NCI-H510A treated with DMSO at 0.1 percent for 48 hours (cell line): Measurements from ENCODE around the gene KCNQ1OT1.

ENCODE experiments used
- DNase-seq: peaks from one replicate; lab custom pipeline; 2025; lab: John Stamatoyannopoulos, UW

KCNQ1OT1 gene

DNA sequence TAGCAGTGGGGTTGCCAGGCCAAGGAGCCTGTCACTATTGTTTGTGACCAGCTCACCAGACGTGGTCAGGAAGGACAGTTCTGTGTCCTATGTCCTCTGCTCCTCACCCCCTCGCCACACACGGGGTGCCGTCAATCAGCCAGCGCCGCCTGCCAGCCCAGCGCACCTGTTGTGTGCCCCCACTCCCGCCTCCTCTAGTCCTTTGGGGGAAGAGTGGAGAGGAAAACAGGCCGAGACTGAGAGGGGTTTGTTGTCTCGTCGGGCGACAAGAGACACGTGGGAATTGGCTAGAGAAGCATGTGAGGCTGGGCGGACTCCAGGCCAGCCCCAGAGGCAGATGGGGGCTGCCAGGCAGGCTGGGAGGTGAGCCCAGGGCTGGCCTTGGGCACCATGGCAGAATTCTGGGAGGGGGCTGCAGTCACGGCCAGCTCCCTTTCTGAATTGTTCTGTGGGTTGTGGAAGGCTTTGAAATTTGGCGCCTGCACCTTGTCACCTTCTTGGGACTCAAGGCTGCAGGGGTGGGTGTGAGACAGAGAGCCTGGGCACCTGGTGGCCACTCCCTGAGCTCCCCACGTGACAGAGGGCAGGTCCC lies 3.1 kb upstream of the KCNQ1OT1 start:
- DNase-seq, result no peak

DNA sequence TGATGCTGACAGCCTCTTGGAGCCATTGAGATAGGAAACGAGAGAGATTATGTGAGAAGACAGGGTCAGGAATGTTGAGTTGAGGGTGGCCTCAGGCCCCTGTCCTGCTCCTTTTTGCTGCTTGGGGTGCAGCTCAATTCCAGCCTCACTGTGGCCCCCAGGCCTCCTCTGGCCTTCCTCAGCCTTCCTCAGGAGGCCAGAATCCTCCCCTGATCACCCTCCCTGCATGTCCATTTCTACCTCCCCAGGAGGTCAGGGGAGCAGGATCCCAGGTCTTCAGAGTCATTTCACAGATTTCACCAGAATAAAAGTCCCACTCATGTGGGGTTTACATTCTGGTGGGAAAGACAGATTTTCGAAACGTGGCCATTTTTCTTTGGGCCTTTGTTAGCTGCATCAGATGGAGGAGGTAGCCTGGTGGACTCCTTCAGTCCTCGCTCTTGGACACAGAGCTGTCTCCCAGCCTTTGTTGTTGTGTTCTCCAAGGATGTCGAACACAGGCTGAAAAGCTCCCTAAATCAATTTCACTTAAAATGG lies 2.2 kb upstream of the KCNQ1OT1 start:
- no peak for DNase-seq

DNA sequence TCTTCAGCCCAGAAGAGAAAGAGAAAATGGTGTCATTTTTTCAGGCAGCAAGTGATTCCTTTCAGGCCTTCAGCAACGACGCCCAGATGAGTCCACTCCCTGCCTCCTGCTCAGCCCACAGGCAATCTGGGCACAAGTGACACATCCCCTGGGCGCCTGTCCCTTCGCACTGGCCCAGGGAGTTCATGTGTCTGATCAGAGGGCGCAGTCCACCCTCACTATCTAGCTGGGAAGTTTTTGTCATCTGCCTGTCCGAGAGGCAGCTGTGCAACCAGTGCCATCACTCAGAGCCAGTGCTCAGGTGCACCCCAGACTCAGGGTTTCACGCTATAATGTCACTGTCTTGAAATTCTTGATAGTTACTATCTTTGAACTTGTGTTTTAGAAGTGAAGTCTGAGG lies 1.4 kb upstream of the KCNQ1OT1 start:
- no peak for DNase-seq

DNA sequence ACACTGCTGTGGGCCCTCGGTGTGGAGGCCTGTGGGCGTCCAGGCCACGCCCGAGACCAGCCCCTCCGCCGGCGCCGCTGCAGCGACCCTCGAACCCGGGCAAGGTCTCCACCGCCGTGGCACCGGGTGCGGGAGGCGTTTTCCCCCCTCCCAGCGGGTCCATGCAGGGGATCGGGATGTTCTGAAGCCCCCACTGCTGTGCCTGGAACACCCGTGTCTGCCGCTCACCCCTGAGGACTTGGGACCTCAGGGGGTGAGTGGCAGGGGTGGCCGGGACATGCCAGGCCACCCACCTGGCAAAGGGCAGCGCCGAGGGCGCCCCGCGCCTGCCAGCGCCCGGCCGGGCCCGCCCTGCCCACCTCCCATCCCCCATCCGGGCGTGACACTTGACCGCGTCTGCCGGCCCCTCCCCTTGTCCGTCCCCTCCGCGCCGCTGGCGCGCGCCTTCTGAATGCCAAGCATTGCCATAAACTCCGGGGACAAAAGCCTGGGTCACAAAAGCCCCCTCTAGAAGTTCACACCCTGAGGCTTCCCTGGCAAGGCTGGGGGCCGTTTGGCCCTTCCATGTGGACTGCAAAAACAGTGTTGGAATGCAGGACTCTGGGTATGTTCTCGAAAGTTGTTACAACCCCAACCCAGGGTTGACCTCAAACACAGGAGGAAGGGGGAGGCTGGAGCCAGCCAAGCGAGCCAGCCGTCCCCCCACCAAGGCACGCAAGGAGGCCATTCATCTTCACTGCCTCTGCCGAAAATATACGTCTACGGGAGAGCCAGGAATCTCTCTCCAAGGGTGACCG lies 819 bp upstream of the KCNQ1OT1 start:
- no peak for DNase-seq

DNA sequence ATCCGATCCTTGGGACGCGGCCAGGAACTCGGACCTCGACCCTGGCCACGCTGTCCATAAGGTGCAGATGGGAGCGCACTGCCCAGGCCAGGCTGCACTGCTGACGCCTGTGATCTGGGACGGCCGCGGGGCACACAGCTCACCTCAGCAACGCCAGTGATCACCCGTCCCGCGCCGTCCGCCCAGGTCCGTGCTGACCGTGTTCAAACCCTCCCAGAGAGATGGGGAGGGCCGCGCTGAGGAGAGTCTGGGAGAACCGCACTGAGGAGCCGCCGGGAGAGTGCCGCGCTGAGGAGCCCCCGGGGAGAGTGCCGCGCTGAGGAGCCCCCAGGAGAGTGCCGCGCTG lies 636 bp downstream of the KCNQ1OT1 start:
- no peak for DNase-seq

DNA sequence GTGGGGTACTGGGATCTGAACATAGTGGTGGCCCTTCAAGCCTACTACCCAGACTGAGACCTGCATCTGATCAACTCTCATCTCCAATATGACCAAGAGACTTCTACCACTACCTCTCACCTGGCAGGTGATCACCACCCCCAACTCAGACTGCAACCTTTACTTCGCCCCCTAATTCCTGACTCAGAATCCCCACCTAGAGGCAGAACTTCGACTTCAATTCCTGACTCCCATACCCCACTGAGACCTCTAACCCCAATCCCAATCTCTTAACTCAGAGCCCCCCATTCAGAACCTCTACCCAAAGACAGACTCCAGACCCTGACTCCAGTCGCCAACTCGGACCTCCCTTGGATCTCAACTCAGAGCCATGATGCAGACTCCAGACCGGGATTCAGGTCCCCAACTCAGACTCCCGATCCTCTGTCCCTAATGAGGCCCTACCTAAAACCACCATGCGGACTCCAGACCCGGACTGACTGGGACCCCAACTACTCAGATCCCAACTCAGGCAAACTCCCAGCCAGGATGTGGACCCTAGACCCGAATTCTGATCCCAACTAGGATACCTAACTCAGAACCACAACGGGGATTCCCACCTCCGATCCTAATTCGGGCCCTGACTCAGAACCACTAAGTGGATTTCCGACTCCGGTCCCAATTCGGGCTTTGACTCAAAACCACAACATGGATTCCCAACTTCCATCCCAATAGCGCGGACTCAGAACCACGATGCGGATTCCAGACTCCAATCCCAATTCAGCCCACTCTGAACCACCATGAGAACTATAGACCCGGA lies 1.2 kb downstream of the KCNQ1OT1 start:
- no peak for DNase-seq

DNA sequence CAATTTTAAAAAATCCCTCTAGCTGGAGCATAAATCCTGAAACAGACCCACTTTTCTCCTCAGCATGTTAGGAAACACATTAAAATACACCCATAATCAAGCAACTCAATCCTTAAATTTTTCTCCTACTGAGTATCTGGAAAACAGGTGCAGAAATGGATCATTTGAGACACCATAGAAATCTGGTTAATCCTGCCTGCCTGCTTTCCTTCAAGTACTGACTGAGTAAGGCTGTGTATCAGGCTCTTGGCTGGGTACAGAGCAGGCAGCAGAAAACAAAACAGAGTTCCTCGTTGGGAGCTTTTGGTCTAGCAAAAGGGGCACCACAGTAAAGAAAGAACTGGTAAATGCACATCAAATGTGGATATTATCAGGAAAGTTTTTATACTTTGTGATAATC lies 1.9 kb downstream of the KCNQ1OT1 start:
- no peak for DNase-seq

DNA sequence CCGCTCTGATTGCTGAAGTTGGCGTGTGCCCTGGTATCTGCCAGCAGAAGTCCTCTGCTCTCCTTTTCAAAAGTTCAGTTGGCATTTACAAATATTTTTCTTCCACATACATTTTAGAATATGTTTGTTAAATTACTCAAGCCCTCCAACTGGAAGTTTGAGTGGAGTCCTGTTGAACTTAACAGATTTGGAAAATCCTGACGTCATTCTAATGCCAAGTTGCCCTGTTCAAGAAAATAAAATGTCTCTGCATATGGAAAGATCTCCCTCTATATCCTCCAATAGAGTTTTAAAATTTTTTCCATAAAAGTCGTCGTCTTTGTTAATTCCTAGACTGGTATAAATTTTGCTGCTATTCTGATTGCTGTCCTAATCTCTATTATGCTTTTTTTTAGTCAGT lies 3.3 kb downstream of the KCNQ1OT1 start:
- DNase-seq, result no peak

DNA sequence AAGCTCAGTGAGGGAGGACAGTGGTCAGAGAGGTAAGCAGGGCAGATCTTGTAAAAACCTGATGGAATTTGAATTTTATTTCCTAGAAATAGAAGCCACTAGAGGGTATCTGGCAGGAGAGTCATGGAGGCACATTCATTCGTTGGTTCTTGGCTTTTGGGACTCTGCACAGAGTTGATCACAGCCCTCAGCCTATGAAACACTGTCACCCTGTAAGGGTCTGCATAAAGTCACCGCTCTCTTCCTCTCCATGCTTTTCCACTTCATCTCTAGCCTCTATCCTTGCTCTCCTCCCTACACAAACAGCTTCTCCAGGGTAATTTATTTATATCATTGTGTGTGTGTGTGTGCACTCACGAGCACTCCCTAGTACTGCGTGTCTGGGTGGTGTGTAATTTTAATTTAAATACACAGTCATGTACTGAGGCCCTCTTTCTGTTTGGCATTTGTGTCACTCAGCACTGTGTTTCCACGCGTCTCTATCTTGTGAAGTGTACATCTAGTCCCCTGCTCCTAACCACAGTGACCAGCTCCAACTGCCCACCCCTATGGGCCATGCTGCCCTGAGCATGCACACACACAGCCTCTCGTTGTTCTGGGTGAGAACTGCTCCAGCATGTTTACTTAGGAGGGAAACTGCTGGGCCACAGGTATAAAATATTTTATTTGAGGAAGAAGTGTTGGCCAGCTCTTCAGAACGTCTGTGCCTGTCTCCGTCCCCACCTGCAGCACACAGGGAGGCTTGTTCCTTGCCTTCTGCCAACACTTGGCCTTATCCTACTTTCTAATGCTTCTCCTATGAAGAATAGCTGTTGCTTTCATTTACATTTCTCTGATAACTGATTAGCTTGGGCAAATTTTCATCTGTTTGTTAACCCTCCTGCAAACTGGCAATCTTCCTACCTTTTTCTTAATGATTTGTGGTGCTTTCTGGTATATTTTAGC lies 4.5 kb downstream of the KCNQ1OT1 start:
- DNase-seq, result no peak

DNA sequence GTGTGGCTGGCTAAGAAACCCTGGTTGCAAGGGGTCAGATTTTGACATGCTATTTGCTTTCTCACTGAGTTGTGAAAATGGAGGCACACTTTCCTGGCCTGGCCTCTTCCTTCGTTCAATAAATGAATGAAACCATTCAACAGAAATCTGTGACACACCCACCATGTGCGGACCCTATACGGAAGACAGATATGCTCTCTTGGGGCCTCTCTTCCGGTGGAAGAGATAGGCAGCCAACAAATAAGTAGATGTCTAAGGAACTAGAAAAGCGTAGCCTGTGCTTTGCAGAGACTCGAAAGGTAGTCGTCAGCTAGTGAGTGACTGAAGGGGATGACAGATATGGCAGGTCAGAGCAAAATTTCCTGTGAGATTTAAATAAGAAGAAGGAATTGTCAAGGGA lies 5.3 kb downstream of the KCNQ1OT1 start:
- no peak for DNase-seq

DNA sequence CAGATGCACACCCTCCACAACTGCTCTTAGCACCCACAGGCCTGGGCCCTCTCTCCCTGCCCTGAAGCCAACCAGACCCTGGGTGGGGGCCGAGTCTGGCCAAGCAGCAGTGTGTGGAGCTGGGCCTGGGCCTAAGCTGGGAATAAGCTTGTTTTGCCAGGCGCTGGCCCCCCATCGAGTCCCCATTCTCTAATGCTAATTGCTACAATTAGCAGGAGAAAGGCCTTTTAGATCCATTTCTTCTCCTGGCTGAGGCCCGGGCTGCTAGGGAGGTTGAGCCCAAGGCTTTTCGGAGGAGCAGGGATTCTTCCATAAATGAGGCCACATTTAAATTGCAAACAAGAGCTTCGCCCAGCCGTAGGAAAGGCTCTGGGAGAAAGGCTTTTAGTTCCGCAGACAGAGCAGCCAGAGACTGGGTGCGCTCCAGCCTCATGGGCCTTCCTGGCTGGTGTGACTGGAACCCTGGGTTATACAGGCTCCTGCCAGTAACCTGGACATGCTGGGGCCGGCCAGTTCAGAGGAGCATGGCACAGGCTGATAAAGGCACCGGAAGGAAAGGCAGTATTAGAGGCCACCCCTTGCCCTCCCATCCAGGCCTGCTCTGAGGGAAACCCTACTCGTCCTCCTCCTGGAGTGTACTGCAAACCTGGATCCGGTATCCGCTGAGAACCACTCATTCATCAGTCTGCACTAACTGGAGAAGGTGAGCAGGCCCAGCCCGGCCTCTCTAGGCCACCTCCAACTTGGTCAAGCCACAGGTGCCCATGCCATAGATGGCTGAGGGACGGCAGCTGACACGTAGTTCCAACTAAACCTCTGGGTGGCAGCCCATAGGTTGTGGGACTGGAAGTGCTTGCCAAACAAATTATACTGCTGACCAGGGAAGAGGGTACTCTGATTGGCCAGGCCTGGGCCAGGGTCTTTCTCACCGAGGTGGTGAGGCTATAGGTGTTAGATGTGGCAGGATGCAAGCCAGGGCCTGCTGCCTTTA lies 6.2 kb downstream of the KCNQ1OT1 start:
- no peak for DNase-seq

DNA sequence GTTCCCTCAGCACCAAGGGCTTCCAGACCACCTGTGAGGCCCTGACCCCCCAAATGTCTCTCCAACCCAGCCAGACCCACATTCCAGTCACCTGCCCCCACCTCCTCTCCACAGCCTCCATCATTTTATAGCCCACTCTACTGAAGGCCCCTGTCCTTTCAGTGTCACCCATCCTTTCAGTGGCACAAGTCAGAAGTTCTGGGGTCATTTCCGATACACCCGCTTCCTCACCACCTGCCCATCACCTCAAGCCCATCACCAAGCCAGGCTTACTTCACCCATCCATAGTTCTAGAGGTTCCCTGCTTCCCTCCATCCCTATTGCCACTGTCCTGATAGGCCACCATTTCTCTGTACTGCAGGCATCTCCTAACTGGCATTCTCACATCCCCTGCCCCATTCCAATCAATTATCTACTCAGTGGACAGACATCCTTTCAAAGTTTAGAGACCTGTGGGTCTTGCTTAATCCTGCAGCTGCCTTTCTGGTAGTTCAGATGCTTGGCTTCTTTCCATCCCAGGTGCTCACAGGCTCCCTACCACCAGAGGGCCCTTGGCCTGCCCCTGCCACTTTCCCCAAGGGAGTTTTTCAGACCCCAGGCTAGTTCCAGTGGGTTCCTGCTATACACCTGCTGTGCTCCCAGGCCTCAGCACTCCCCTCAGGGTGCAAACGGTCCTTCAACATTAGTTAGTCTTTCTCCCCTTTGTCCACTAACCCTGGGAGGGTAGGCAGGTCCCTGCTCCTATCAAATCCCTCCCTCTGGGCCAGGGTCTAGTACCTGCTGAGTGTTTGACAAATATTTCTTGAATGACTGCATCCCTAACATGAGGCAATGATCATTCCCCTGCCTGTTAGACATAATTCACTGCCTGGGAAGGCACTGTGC lies 7.6 kb downstream of the KCNQ1OT1 start:
- no peak for DNase-seq

DNA sequence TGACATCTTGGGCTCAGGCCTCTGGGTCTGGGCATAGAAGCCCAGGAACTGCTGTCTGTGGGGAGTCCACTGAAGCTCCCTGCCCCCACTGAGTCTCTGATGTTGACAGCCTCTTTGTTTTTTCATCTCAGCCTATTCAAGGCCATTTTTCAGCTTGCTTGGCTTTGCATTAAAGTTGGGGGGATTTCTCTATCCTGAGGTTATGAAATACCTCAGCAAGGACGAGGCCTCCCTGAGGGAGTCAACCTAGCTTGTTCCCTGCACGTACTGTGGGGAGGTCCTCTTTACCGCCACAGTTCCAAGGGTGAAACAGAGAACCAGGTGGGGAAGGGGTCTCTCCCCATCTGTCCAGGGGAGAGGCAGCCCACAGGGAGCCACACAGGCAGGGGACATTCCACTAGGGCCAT lies 8.4 kb downstream of the KCNQ1OT1 start:
- no peak for DNase-seq

DNA sequence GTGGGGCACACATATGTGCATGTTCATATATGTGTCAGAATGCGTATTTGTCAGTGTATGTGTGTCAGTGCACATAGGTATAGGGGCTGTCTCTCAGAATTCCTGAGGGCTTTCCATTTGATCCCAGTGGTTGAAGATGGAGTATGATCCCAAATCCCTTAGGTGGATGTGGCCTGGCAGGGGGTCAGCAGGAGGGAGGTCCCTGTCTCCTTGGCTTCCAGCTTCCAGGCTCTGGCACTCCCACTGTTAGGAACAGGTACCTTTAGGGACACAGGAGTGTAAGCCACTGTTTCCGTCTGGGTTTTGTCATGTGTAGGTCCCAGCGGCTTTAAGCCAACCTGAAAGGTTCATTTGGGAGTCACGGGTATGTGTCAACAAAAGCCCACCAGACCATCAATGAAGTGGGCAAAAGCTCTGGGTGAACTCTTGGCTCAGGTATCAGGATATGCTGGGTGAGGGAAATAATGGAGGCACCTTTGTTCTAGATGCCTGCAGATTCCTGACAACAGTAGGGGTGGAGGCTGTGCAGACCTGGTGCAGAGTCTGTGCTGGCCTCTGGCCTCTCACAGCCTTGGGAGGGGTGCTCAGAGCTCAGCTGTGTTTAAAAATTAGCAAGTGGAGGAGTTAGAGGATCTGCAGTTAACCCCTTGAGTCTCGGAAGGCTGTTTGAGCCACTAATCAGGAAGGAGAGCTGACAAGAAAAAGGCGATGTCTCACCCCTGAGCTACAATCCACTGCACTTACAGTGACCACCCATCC lies 9.0 kb downstream of the KCNQ1OT1 start:
- DNase-seq, result no peak

DNA sequence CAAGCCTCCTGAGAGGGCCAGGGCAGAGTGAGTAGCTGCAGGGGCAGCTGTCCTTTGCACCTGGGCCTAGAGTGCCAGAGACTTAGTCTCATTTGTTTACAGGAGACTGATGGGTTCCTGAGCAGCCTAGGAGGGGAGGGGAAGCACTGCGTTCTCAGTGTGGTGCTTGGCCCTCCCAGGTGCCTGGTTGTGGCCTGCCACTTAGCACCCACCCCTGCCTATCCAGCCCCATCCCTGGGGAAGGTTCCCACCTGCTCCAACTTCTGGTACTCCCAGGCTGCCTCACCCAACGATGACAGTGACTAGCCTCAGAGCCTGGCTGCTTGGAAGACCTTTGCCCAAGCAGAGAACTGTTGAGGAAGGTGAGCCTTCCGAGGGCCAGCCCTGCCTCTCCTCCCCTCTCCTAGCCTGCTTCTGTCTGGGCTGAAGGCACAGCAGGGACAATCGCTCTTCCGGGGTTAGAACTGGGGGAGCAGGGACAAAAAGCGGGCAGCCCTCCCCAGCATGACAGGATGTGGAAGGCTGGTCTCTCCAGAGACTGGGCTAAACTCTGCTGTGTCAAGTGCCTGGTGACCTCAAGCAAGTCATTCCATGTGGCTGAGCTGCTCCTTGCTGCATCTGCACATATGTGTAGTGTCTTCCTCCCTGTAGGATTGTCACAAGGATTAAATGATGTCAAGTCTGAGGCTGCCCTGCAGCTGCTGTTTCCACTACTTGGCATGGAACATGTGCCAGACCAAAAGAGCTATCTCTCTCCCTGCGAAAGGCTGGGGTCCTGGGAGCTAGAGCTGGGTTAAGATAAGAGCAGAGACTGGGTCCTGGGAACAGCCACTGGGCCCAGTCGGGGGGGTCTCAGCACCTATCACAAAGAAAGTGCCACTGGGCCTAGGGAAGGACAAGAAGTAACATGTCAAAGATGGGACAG lies 9.9 kb downstream of the KCNQ1OT1 start:
- DNase-seq, result no peak

DNA sequence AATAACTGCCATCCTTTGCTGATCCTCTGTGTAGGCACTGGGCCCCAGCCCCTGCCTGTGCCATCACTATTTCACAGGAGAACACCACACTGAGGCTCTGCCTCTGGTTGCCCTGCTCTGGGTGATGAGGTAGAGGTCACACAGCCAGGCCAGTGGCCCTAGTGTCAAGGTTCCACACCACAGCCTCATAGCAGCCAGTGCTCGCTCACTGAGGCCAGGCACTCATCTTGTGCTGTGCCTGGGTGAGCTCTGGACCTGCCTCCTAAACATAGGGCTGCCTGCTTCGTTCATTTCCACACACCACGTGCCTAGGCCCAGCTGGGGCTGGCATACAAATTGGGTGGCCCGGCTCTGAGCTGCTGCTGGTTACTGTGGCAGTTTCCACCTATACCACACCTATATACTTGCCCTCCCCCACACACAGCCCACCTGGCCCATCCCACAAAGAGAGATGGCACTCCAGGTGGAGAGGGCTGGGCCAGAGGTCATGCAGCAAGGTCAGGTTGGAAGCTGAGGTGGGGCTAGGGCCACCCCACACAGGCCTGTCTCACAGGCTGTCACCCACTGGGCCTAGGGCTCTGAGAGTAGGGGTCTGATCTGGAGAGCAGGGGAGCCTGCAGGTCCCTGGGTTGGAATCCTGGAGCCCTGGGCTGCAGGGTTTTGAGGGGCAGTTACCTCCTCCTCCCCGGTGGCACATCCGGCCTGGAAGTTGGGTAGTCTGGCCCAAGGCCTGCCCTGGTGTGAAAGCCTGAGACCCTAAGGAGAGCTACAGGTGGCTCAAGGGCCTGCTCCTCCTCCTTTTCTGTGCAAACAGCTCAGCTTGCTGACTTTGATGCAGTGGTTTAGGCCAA lies 11.2 kb downstream of the KCNQ1OT1 start:
- DNase-seq, result no peak

DNA sequence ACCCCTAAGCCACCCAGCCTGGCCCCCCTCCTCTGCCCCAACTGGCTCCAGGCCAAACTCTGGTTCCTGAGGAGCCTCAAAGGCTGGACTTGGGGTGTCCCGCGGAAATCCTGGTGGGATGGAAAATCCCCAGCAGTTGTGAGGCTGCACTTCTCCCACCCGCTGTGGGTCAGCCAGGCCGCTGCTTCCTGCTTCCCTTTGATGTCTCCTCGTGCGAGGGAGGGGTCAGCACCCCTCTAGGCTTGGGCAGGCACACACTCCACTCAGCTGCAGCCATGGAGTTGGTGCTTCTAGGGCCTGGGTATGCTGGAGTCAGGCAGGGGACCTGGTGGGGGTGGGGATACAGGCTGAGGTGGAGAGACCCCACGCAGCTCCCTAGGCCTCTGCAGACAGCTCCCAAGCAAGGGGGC lies 12.0 kb downstream of the KCNQ1OT1 start:
- no peak for DNase-seq
